GM19467 (cell line): ENCODE results near the gene PICALM.
"Not testable (repeated sequence)": the region's sequence is repeated elsewhere in the genome, so short reads cannot be mapped to it uniquely, and the experiment has no call there.

Experiments
- ATAC-seq: cut with Tn5 transposase; IDR thresholded peaks from one replicate; pipeline ENCODE4 v1.9.1; 2021; ENCODE audit warnings: mild to moderate bottlenecking, moderate library complexity; ENCODE audit not compliant: unreplicated experiment

The PICALM gene

GRCh38 chr11:85989746-85990145, 79.1 kb downstream of the PICALM start:
- ATAC-seq = no peak

- ATAC-seq = no peak
Observed at GRCh38 chr11:85988780-85989179, 80.1 kb downstream of the PICALM start.

GRCh38 chr11:85977751-85978160, 91.1 kb downstream of the PICALM start:
- ATAC-seq = no peak

- no peak for ATAC-seq
Observed at GRCh38 chr11:85976525-85976924, 92.4 kb downstream of the PICALM start.

GRCh38 chr11:85974122-85974521, 94.8 kb downstream of the PICALM start:
- no peak for ATAC-seq

- ATAC-seq = no peak
Observed at GRCh38 chr11:85970593-85970992, 98.3 kb downstream of the PICALM start.

GRCh38 chr11:85967457-85967856, 101.4 kb downstream of the PICALM start:
- ATAC-seq = no peak

- ATAC-seq = no peak
Observed at GRCh38 chr11:85965202-85965601, 103.7 kb downstream of the PICALM start.

- ATAC-seq = no peak
Observed at GRCh38 chr11:85961930-85962363, 106.9 kb downstream of the PICALM start.

GRCh38 chr11:85961130-85961529, 107.8 kb downstream of the PICALM start:
- no peak for ATAC-seq

- ATAC-seq = no peak
Observed at GRCh38 chr11:85960678-85961077, 108.2 kb downstream of the PICALM start.

- no peak for ATAC-seq
Observed at GRCh38 chr11:85955531-85955930, 113.4 kb downstream of the PICALM start.

- no peak for ATAC-seq
Observed at GRCh38 chr11:85953491-85954143, 115.3 kb downstream of the PICALM start.

- not testable (repeated sequence) for ATAC-seq
Observed at GRCh38 chr11:85952108-85952485, 116.8 kb downstream of the PICALM start.

GRCh38 chr11:85951428-85952107, 117.3 kb downstream of the PICALM start:
- ATAC-seq = no peak

GRCh38 chr11:85951049-85951405, 117.9 kb downstream of the PICALM start:
- ATAC-seq = no peak

GRCh38 chr11:85950317-85951048, 118.4 kb downstream of the PICALM start:
- no peak for ATAC-seq

- no peak for ATAC-seq
Observed at GRCh38 chr11:85949798-85950197, 119.1 kb downstream of the PICALM start.

- ATAC-seq = no peak
Observed at GRCh38 chr11:85948884-85949283, 120.0 kb downstream of the PICALM start.

GRCh38 chr11:85947431-85948272, 121.2 kb downstream of the PICALM start:
- no peak for ATAC-seq

GRCh38 chr11:85946221-85946620, 122.7 kb downstream of the PICALM start:
- ATAC-seq = no peak
